OCI-LY7 (cell line): ENCODE measurements around the gene SDHAF3. TPM values are rescaled to one million over a fixed set of nuclear protein-coding genes. Genes with fewer than 3 reads are reported as not detected.

Source experiments
- BruUV-seq: library from RNA; stranded (reverse); fragments of 400-500 nt; replicated peaks from 2 replicates; lab custom pipeline; 2021; lab: Mats Ljungman, UMichigan
- CTCF ChIA-PET: fragments of 300-600 bp; sonication (Branson Sonifier 250); formaldehyde crosslinking; loops from one replicate; lab custom pipeline; 2022; ENCODE audit warnings: antibody characterized with exemption; ENCODE audit not compliant: unreplicated experiment; lab: Charles Lee
- POLR2A ChIA-PET: fragments of 300-600 bp; sonication (Branson Sonifier 250); formaldehyde crosslinking; loops from one replicate; lab custom pipeline; 2022; ENCODE audit warnings: antibody characterized with exemption; lab: Charles Lee
- DNase-seq: peaks from one replicate; pipeline ENCODE4 v3.0.0-alpha.2; 2015; ENCODE audit warnings: low spot score
- H2AFZ ChIP-seq: fragments of 200-600 bp; sonication (generic), shearing (Covaris generic); 2 replicates; pipeline ENCODE4 v1.6.1; 2014; ENCODE audit warnings: mild to moderate bottlenecking, antibody characterized with exemption, low read length, moderate library complexity
- H3K27ac ChIP-seq: fragments of 200-600 bp; sonication (generic); 2 replicates; pipeline ENCODE4 v1.5.1; 2014; ENCODE audit warnings: mixed run types, low read depth, mild to moderate bottlenecking, moderate library complexity, low read length, inconsistent platforms; ENCODE audit not compliant: poor library complexity, severe bottlenecking
- H3K36me3 ChIP-seq: fragments of 200-600 bp; sonication (generic); 2 replicates; pipeline ENCODE4 v1.6.1; 2014; ENCODE audit warnings: mild to moderate bottlenecking, antibody characterized with exemption, low read length, moderate library complexity, mixed read lengths; ENCODE audit not compliant: insufficient read depth
- H3K4me1 ChIP-seq: fragments of 200-600 bp; sonication (generic); 2 replicates; pipeline ENCODE4 v1.5.1; 2014; ENCODE audit warnings: mild to moderate bottlenecking, low read length; ENCODE audit not compliant: insufficient read depth, poor library complexity, severe bottlenecking
- H3K4me2 ChIP-seq: fragments of 200-600 bp; sonication (generic); 2 replicates; pipeline ENCODE4 v1.6.1; 2014; ENCODE audit warnings: mild to moderate bottlenecking, low read length
- H3K4me3 ChIP-seq: fragments of 200-600 bp; sonication (generic); 2 replicates; pipeline ENCODE4 v1.5.1; 2014; ENCODE audit warnings: mild to moderate bottlenecking, low read depth, low read length; ENCODE audit not compliant: poor library complexity, severe bottlenecking
- H3K79me2 ChIP-seq: fragments of 200-600 bp; sonication (generic); 2 replicates; pipeline ENCODE4 v1.6.1; 2016; ENCODE audit warnings: low read depth, mild to moderate bottlenecking, low read length, moderate library complexity, mixed read lengths; ENCODE audit not compliant: insufficient read depth
- H3K9me2 ChIP-seq: fragments of 200-600 bp; sonication (generic); 2 replicates; pipeline ENCODE4 v1.6.1; 2016; ENCODE audit warnings: mild to moderate bottlenecking, low read length, mixed read lengths; ENCODE audit not compliant: insufficient read depth
- H3K9me3 ChIP-seq: fragments of 200-600 bp; sonication (generic); 2 replicates; pipeline ENCODE4 v1.6.1; 2014; ENCODE audit warnings: mild to moderate bottlenecking, mixed run types, low read length, mixed read lengths
- H4K20me1 ChIP-seq: fragments of 200-600 bp; sonication (generic); 2 replicates; pipeline ENCODE4 v1.6.1; 2014; ENCODE audit warnings: mild to moderate bottlenecking, antibody characterized with exemption, low read length, moderate library complexity, mixed read lengths; ENCODE audit not compliant: insufficient read depth
- CTCF ChIP-seq: fragments of 200-600 bp; sonication (generic); conservative IDR thresholded peaks from 2 replicates; pipeline ENCODE4 v1.5.1; 2014; ENCODE audit warnings: mild to moderate bottlenecking, antibody characterized with exemption, low read length, moderate library complexity, mixed read lengths
- EZH2phosphoT487 ChIP-seq: fragments of 200-600 bp; sonication (generic); IDR thresholded peaks from 2 replicates; pipeline ENCODE4 v1.6.1; 2018; ENCODE audit warnings: low read depth, borderline replicate concordance, mild to moderate bottlenecking, mixed run types, antibody characterized with exemption, low read length, moderate library complexity, mixed read lengths
- intact Hi-C: fragments of 100-400 bp; cut with micrococcal nuclease; formaldehyde crosslinking; loops from one replicate; pipeline ENCODE4 v1.10.0; 2022; ENCODE audit not compliant: unreplicated experiment
- total RNA-seq, 2 experiments: library from RNA; depleted of rRNA in 1 of 2; stranded (reverse); fragments of >200 nt in 1 of 2; shearing (Covaris generic) in 1 of 2; gene quantifications; 2 replicates each; pipeline ENCODE4 v1.2.3, GENCODE V29; 2014 to 2022

The SDHAF3 gene
- total RNA-seq, 2 experiments from 2014 or later, result 27.9 to 30.6 TPM

GRCh38 chr7:97096661-97097060 lies 20.8 kb upstream of the SDHAF3 start:
- intact Hi-C loops, result no loop called here
- H2AFZ ChIP-seq, result no peak overlapping the region
- H3K9me2 ChIP-seq, result no peaks in the 10 kb centered on the region
- no peaks in the 10 kb centered on the region for H3K9me3 ChIP-seq
- CTCF ChIA-PET, result no interaction called here
- no peaks in the 10 kb centered on the region for H3K79me2 ChIP-seq
- POLR2A ChIA-PET, result no interaction called here
- H3K4me1 ChIP-seq, result no peaks in the 10 kb centered on the region
- no peak overlapping the region for H3K4me2 ChIP-seq
- H3K36me3 ChIP-seq, result no peaks in the 10 kb centered on the region
- no peak overlapping the region for H3K27ac ChIP-seq
- no peaks in the 10 kb centered on the region for H4K20me1 ChIP-seq
- H3K4me3 ChIP-seq, result no peak overlapping the region
- BruUV-seq, result no TSS peak
- DNase-seq, result no peak
- no peak for TF ChIP-seq EZH2phosphoT487
- no peak for TF ChIP-seq CTCF

- H3K4me3 ChIP-seq, result no peak overlapping the region
- H3K36me3 ChIP-seq, result no peaks in the 10 kb centered on the region
- no peak overlapping the region; the same call in 1 of the 2 replicates for H3K4me2 ChIP-seq
- peak; percentile 67 for DNase-seq
- no peaks in the 10 kb centered on the region for H3K4me1 ChIP-seq
- intact Hi-C loops, result loop anchor here (1.0 to 10.0 kb wide), 3 partner anchors 75 to 731 kb away; no protein-coding TSS in a partner anchor
- no peaks in the 10 kb centered on the region for H4K20me1 ChIP-seq
- TF ChIP-seq EZH2phosphoT487 (no peak), CTCF (peak; percentile 89)
- H3K9me2 ChIP-seq, result no peaks in the 10 kb centered on the region
- CTCF ChIA-PET, result no interaction called here
- 0 out of 2 replicates have a peak, but pooled peaks cover 10% of the 10 kb centered on the region for H3K9me3 ChIP-seq
- no peaks in the 10 kb centered on the region for H3K79me2 ChIP-seq
- no peak overlapping the region for H2AFZ ChIP-seq
- no TSS peak for BruUV-seq
- no peak overlapping the region for H3K27ac ChIP-seq
- POLR2A ChIA-PET, result interaction anchor here (1.2 kb wide), 1 partner anchor 11 kb away, joined by 3 read pairs; no protein-coding TSS in a partner anchor
Measured at GRCh38 chr7:97104719-97105238, 12.7 kb upstream of the SDHAF3 start.

GRCh38 chr7:97107192-97107800 lies 10.2 kb upstream of the SDHAF3 start:
- Histone ChIP-seq H3K9me3 (0 out of 2 replicates have a peak, but pooled peaks cover 10% of the 10 kb centered on the region), H3K79me2 (no peaks in the 10 kb centered on the region), H3K4me2 (no peak overlapping the region), H3K9me2 (no peaks in the 10 kb centered on the region), H3K27ac (no peak overlapping the region), H4K20me1 (no peaks in the 10 kb centered on the region), H3K36me3 (no peaks in the 10 kb centered on the region), H3K4me1 (no peaks in the 10 kb centered on the region), H2AFZ (no peak overlapping the region), H3K4me3 (no peak overlapping the region)
- BruUV-seq, result no TSS peak
- ChIA-PET CTCF (no interaction called here), POLR2A (interaction anchor here (0.6 kb wide), 1 partner anchor 9 kb away, joined by 3 read pairs; no protein-coding TSS in a partner anchor)
- TF ChIP-seq EZH2phosphoT487, result no peak
- TF ChIP-seq CTCF, result no peak
- intact Hi-C loops, result loop anchor here (10.0 kb wide), 1 partner anchor 388 kb away; no protein-coding TSS in a partner anchor
- no peak for DNase-seq
